GM12878 (cell line): ENCODE results near the gene OR13C8. TPM values are rescaled to one million over a fixed set of nuclear protein-coding genes. Genes with fewer than 3 reads are reported as not detected.

Experiments
- GATAD2B ChIP-seq: fragments of 450-650 bp; conservative IDR thresholded peaks from 2 replicates; pipeline ENCODE4 v1.6.1; 2017; ENCODE audit warnings: low read depth, mild to moderate bottlenecking, moderate library complexity
- RAD21 ChIP-seq: IDR thresholded peaks from 2 replicates; pipeline ENCODE4 v1.6.1; 2011; ENCODE audit warnings: mild to moderate bottlenecking, low read depth, low read length, moderate library complexity; ENCODE audit not compliant: insufficient read depth
- polyA plus RNA-seq, 11 experiments: library from polyadenylated mRNA; depleted of rRNA in 4 of 11; unstranded in 6 of 11; stranded (reverse) in 5 of 11; fragments of >200 nt; fragmentation: Nextera tagmentation in 4 of 11; fragmentation: Illumina TruSeq in 1 of 11; extraction: Ambion mirVana in 4 of 11; extraction: Trizol in 1 of 11; gene quantifications; 1 replicate in 1 of 11; 2 replicates in 10 of 11; pipeline versions ENCODE4 v1.2.1 to v1.2.3, GENCODE V29; 2011 to 2016; ENCODE audit warnings: inconsistent platforms in 2 of 11, missing spikeins in 2 of 11, low read depth in 1 of 11
- total RNA-seq, 4 experiments: library from RNA; depleted of rRNA in 3 of 4; stranded (reverse); fragments of >200 nt in 3 of 4; fragmentation: Illumina TruSeq in 1 of 4; extraction: Trizol in 1 of 4; gene quantifications; 2 replicates each; pipeline versions ENCODE4 v1.2.1 to v1.2.3, GENCODE V29; 2013 to 2021
- TF ChIP-seq, protein P1 (sequence below): IDR thresholded peaks from 2 replicates; pipeline ENCODE4 v1.6.1; 2011; ENCODE audit warnings: low read depth, low read length, improper control_type of control experiment, borderline replicate concordance
- TF ChIP-seq, protein P2 (sequence below): fragments of 450-650 bp; IDR thresholded peaks from 2 replicates; pipeline ENCODE4 v1.6.1; 2017; ENCODE audit warnings: mild to moderate bottlenecking, moderate library complexity
- TF ChIP-seq, protein P3 (sequence below): fragments of 450-650 bp; IDR thresholded peaks from 2 replicates; pipeline ENCODE4 v1.6.1; 2018; ENCODE audit warnings: borderline replicate concordance, mild to moderate bottlenecking; ENCODE audit not compliant: partially characterized antibody

The OR13C8 gene
- total and polyA plus RNA-seq, 10 of the 15 experiments (the other 5 are each of a cell fraction or from before 2014, with no cell fraction given): not detected

DNA sequence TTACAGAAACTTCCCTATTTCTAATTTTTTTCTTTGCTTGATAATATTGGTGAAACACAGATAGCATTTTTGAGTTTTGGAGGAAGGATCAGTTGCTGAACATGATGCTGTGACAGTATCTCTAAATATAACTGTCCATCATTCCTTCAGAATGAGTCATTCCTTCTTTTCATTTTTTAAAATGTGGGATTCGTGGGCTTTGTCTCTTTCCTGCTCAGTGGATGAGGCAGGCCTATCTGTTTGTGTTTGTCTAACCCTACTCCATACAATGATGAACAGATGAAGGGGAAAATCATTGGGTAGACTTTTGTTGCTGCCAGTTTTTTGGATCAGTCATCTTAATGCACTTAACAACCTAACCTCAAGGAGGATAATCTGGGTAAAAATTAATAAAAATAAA, 15.7 kb upstream of the OR13C8 start (continued):
- TF ChIP-seq, protein P1, sequence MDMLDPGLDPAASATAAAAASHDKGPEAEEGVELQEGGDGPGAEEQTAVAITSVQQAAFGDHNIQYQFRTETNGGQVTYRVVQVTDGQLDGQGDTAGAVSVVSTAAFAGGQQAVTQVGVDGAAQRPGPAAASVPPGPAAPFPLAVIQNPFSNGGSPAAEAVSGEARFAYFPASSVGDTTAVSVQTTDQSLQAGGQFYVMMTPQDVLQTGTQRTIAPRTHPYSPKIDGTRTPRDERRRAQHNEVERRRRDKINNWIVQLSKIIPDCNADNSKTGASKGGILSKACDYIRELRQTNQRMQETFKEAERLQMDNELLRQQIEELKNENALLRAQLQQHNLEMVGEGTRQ: no peak
- no peak for TF ChIP-seq GATAD2B
- TF ChIP-seq, protein P2, sequence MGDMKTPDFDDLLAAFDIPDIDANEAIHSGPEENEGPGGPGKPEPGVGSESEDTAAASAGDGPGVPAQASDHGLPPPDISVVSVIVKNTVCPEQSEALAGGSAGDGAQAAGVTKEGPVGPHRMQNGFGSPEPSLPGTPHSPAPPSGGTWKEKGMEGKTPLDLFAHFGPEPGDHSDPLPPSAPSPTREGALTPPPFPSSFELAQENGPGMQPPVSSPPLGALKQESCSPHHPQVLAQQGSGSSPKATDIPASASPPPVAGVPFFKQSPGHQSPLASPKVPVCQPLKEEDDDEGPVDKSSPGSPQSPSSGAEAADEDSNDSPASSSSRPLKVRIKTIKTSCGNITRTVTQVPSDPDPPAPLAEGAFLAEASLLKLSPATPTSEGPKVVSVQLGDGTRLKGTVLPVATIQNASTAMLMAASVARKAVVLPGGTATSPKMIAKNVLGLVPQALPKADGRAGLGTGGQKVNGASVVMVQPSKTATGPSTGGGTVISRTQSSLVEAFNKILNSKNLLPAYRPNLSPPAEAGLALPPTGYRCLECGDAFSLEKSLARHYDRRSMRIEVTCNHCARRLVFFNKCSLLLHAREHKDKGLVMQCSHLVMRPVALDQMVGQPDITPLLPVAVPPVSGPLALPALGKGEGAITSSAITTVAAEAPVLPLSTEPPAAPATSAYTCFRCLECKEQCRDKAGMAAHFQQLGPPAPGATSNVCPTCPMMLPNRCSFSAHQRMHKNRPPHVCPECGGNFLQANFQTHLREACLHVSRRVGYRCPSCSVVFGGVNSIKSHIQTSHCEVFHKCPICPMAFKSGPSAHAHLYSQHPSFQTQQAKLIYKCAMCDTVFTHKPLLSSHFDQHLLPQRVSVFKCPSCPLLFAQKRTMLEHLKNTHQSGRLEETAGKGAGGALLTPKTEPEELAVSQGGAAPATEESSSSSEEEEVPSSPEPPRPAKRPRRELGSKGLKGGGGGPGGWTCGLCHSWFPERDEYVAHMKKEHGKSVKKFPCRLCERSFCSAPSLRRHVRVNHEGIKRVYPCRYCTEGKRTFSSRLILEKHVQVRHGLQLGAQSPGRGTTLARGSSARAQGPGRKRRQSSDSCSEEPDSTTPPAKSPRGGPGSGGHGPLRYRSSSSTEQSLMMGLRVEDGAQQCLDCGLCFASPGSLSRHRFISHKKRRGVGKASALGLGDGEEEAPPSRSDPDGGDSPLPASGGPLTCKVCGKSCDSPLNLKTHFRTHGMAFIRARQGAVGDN: no peak
- TF ChIP-seq RAD21: no peak
- TF ChIP-seq, protein P3, sequence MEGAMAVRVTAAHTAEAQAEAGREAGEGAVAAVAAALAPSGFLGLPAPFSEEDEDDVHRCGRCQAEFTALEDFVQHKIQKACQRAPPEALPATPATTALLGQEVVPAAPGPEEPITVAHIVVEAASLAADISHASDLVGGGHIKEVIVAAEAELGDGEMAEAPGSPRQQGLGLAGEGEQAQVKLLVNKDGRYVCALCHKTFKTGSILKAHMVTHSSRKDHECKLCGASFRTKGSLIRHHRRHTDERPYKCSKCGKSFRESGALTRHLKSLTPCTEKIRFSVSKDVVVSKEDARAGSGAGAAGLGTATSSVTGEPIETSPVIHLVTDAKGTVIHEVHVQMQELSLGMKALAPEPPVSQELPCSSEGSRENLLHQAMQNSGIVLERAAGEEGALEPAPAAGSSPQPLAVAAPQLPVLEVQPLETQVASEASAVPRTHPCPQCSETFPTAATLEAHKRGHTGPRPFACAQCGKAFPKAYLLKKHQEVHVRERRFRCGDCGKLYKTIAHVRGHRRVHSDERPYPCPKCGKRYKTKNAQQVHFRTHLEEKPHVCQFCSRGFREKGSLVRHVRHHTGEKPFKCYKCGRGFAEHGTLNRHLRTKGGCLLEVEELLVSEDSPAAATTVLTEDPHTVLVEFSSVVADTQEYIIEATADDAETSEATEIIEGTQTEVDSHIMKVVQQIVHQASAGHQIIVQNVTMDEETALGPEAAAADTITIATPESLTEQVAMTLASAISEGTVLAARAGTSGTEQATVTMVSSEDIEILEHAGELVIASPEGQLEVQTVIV: no peak
- TF ChIP-seq, all 136 proteins: peak for 0
